Measurements from ENCODE around the gene ATP1A3. TPM values are rescaled to one million over a fixed set of nuclear protein-coding genes. Genes with fewer than 3 reads are reported as not detected.

ATP1A3 gene
- polyA plus RNA-seq, 1 donor = not detected

DNA sequence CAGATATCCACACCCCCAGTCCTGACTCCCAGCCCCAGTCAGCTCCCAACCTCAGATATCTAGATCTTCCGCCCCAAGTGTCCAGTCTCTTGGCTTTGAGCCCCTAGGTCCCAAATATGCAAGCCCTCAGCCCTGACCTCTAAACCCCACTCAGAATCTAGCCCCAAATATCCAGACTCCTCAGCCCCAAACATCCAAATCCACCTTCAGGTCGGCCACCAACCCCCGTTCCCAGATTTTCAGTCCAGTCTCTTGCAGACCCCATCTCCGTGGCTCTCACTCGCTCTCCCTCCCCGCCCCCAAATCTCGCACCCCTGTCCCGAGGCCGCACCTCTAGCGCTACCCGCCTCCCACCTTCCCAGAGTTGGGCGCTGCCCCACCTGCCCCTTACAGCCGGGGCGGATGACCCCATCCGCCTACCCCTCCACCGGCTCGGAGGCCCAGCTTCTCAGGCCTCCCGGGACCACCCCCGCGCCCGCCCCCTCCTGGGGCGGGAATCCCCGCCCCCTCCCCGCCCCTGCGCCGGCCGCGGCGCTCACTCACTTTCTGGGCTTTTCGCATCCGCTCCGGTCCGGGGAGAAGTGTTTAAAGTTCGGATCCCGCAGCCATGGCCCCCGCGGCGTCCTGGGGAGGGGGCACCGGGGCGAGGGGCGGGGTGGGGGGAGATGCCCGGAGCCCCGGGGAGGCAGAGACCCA lies 66.4 kb downstream of the ATP1A3 start:
- no peak for DNase-seq

DNA sequence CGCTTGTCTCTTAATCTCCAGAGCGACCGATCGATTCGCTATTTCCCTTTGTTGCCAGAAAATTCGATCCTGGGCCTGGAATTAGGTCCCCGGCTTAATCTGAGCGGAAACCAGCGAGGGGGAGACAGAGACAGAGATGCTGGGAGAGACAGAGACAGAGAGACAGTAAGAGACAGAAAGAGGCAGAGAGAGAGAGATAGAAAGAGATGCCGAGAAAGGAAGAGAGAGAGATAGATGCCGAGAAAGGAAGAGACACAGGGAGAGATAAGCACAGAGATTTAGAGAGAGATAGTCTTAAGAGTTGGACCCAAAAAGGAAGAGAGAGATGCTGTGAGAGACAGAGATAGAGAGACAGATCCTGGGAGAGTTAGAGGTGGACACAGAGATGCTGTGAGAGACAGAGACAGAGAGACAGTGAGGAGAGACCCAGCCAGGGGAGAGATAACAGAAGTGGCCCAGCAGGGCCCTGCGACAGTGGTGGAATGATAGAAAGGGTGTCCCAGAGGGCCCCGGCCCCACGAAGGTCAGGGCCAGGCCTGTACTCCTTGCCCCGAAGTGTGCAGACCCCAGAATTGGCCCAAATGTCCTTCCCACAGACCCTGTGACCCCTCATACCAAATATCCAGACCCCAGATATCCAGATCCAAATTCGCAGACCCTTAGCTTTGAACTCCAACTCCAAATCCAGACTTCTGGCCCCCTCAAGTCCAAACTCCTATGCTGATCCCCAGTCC lies 67.1 kb downstream of the ATP1A3 start:
- no peak for DNase-seq

DNA sequence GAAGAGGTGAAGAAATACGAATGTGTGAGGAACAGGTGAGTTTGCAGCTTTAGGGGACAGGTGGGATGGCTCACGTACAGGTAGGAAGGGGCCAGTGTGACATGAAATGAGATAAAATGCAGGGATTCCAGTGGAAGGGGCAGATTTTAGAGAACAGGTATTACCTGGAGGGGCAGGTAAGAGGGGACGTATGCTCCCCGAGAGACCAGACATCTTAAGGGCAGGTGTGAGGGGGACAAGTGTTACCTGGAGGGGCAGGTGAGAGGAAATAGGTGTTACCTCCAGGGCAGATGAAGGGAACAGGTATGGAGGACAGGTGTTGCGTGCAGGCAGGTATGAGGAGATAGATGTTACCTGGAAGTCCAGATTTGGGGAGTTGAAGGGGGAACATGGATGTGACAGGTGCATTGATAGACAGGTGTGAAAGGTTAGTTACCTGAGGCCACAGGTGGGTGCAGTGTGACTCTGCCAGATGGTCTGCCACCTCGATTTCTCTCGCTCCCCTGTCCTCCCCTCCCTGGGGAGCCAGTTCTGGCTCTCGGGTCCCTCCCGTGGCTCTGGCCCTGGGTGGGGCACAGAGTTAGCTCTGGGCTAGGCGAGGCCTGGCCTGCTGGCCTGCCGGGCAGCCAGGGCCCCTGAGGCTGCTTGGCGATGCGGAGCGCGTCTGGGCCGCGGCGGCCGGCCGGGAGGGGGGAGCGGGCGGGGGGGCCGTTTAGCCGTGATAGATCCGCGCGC lies 67.8 kb downstream of the ATP1A3 start:
- DNase-seq = no peak

DNA sequence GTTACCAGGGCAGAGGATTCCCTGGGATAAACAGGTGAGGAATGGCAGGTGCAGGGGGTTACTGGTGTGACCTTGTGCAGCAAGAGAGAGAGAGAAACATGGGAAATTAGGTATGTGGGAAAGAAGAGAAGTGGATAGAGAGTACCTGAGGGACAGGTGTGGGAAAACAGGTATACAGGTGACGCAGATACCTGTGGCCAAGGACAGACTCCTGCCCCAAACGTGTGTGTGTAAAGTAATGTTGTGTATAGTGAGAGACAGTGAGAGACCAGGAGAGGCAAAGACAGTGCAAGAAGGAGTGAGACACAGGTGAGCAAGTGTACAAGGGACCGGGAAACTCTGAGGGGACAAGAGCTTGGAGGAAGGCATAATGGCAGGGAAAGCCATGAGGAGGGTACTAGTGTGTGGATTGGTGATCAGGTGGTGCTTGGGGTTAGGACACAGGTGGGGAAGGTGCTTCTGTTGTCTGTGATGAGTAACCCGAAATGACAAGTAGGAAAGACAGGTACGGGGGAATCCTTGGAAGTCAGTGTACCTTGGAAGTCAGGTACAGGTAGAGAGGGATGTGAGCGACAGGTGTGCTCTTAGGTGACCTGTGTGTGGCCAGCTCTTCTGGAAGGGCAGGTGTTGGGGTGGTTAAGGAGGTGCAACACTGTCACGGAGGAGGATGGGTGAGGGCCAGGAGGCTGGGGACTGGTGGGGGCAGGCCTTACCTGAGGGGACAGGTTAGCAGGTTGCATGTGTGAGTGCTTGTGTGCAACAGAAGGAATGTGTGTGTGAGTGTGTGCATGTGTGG lies 68.6 kb downstream of the ATP1A3 start:
- DNase-seq = no peak

DNA sequence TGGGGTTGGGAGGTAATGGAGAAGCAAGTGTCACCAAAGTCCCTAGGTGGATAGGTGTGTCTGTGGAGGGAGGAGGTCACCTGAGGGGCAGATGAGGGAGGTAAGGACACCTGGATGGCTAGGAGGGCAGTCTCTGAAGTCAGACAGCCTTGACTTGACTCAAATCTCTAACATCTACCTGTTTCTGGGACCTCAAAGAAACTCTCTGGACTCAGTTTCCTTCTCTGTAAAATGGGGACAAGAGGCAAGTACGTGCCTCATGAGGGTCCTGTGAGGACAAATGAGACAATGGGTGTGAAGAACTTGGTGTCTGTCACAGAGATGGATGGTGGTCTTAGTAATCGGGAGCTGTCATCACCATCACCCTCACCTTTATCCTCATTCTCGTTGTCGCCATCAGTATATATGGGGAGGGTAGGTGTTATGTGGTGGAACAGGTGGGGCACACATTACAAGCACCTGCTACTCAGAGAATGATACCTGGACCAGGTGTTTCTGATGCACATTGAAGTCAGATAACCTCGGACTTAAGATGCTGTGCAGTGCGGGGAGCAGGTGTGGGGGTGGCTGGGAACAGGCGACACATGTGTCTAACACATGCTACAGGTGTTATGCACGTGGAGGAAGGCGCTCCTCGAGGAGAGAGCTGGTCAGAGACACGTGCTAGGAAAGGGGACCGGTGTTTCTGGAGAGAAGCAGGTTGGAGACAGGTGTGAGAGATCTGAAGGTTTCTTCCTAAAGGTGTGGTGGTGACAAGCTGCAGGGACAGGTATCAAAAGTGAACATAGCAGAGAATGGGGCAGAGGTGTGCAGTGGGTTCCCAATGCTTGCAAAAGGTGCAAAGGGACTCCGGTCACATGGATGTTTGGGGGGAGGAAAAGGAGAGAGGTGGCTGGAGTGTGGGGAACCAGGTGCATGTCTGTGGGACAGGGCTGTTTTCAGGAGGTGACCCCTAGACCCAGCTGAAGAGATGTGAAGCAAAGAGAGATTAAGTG lies 69.6 kb downstream of the ATP1A3 start:
- no peak for DNase-seq

DNA sequence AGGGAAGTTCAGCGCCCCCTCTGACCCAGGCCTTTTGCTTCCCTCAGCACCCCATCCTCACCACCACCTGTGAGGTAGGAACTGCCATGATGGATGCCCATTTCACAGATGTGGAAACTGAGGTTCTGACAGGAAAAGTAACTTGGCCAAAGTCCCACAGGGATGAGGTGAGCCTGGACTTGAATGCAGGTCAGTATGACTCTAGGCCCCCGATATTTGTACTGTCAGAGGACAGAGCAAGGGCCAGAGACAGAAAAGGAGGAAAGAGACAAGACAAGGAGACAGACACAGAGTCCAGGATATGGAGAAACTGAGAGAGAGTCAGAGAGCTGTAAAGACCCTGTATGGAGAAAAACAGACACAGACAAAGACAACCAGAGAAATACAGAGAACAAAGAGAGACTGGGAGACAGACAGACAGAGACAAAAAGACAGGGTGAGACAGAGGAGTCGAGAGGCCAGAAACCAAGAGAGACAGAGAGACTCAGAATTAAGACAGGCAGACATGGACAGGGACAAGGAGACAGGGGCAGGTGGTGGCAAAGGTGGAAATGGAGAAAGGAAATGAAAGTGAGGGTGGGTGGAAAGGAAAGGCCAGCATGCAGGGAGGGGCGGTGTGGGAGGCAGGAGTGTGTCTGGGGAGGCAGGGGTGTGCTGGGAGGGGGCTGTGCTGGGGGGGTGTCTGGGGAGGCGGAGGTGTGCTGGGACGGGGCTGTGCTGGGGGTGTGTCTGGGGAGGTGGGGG lies 70.8 kb downstream of the ATP1A3 start:
- no peak for DNase-seq

DNA sequence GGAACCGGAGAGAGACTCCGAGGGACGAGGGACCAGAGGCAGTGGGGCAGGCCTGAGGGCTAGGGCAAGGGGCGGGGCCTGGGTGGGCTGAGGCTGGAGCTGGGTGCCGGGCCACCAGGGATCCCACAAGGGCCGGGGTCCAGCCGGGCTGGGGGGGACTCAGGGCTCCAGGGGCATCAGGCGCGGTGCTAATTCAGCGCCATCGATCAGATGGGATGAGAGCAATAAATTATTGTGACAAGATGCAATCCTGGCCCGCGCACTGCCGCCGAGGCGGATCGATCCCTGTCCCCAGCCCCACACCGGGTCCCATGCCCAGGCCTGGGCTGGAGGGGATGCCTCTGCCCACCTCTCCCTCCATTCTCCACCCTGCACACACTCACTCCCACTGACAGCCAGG lies 71.4 kb downstream of the ATP1A3 start:
- no peak for DNase-seq

DNA sequence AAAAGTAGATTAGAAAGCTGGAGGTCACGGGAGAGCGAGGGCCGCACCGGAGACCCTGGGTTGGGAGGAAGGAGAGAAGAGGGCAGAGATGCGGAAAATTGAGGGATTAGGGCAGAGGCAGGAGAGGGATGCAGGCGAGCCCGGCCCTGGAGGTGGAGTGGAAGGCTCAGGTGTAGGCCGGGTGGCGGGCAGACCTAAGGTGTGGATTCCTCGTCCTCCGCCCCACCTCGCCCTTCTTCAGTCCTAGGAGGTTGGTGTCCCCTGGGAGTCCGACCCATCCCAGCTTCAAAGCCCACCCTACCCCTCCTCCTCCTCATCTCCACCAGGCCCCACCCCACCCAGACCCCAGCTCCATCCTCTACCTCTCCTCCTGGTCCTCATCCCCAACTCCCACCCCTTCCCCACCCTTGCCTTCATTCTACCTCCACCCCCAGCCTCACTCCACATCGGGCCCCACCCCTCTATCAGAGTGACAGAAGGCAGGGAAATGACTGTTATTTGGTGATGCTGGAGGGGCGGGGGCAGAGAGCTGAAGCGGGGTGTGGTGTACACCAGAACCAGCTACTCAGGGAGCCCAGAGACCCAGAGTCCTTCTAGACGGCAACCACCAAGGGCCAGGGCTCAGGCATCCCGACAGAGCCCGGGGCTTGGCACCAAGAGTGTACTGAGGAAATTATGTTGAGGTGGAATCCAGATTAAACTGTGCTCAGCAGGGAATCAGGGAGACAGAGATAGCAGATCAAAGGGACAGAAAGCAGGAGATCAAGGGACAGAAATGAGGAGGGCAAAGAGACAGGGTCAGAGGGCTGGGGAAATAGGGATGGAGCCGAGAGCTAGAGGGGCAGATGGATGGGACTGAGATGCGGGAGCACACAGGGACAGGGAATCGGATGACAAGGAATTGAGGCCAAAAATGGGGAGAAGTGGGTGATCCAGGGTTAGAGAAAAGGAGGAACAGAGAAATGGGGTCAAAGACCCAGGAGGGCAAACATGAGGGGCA lies 72.2 kb downstream of the ATP1A3 start:
- no peak for DNase-seq

DNA sequence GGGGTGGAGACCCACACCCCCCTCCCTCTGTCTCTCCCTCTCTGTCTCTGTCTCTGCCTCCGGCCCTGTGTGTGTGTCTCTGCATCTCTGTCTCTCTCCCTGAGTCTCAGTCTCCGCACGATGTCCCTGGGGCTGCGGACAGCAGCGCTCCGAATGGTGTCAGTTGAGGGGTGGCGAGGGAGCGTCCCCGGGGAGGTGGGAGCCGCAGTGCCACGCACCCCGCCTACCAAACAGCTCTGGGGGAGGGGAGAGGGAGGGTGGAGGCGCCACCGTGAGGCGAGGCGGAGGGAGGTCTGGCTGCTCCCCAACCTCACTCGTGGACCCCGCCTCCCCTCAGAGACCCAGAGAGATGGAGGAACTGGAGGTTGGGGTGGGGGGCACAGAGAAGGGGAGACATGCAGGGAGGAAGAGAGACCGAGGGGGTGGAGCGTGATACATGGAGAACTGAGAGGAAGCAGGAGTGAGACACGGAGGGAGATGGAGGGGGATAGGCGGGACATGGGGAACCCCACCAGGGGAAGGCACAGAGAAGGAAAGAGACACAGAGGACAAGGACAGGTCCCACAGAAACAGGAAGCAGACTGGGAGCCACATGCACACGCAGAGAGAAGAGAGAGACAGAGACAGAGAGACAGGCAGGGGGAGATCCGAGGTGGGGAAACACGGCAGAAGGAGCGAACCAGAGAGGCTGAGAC lies 73.0 kb downstream of the ATP1A3 start:
- no peak for DNase-seq

DNA sequence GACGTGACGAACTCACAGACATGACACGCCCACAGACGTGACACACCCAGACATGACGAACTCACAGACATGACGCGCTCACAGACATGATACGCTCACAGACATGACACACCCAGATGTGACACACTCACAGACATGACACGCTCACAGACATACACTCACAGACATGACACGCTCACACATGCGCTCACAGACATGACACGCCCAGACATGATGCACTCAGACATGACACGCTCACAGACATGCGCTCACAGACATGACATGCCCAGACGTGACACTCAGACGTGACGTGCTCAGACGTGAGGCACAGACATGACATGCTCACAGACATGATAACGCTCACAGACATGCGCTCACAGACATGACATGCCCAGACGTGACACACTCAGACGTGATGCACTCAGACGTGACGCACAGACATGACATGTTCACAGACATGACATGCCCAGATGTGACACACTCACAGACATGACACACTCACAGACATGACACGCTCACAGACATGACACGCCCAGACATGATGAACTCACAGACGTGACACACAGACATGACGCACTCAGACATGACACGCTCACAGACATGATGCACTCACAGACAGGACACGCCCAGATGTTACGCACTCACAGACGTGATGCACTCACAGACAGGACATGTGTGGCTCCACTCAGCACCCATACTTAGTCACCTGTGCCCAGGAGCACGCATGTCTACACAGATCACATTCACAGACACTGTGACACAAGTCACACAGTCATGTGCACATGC lies 73.9 kb downstream of the ATP1A3 start:
- no peak for DNase-seq

DNA sequence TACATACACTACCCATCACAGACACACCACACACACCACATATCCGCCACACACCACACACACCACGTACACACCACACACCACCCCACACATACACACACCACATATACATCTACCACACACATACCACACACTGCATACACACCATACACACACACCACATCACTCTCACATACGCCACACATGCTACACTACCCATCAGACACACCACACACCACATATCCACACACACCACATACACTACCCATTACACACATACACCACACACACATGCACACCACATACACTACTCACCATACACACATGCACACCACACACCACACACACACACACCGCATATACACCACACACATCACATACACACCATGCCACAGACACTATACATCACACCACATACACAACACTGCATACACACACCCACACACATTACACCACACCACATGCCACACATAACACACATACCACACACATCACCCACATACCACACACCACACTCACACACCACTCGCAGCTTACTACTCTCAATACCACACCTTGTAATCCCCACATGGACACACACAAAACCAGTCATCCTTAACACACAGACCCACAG lies 75.3 kb downstream of the ATP1A3 start:
- no peak for DNase-seq

DNA sequence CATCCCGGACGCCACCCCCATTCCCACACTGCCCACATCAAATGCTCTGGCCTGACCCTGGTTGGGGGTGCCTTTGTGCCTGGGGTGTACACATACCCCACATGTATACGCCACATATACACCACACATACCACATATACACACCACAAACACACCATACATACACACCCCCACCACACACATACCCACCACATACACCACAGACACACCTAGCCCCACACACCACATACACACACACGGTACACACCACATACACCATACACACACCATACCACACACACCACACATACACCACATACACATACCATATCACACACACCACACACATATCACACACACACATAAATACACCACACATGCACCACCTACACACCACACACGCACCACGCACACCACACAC lies 75.9 kb downstream of the ATP1A3 start:
- no peak for DNase-seq

DNA sequence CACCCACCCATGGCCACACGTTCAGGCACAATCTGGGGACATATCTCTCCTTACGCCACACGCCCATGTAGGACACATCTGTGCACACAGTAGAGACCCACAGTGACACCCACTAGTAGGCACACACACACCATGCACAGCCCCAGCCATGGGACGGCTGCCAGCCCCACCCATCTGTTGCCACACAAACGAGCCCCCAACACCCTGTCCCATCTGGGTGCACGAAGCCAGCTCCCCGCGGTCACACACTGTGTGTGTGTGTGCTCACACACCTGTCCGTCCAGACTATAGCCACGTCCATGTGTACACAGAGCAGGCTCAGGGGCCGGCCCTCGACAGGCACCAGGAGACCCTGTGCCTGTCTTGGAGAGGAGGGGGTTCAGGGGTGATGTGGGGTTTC lies 76.4 kb downstream of the ATP1A3 start:
- no peak for DNase-seq

All from hindlimb muscle (tissue), 1 donor.